Measurements from ENCODE around the gene EMILIN2.

DNA sequence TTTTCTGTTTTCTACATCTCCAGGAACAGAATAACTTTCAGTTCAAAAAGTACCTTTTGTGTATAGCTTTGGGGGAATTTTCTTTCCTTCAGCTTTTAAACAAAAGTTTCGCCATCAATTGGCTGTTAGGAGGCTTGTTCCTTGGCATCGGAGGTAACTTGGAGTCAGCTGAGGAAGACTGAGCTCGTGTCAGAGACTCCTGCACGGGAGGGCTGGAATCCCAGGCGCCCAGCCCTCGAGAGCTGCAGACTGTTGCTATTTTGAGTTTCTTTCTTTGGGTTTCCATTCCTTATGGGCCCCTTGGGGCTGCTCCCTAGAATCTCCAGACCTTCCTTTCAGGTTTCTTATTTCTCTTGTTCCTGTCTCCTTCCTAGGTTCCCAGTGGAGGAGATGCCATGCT lies 8.1 kb downstream of the EMILIN2 start:
- TF ChIP-seq, protein P1, sequence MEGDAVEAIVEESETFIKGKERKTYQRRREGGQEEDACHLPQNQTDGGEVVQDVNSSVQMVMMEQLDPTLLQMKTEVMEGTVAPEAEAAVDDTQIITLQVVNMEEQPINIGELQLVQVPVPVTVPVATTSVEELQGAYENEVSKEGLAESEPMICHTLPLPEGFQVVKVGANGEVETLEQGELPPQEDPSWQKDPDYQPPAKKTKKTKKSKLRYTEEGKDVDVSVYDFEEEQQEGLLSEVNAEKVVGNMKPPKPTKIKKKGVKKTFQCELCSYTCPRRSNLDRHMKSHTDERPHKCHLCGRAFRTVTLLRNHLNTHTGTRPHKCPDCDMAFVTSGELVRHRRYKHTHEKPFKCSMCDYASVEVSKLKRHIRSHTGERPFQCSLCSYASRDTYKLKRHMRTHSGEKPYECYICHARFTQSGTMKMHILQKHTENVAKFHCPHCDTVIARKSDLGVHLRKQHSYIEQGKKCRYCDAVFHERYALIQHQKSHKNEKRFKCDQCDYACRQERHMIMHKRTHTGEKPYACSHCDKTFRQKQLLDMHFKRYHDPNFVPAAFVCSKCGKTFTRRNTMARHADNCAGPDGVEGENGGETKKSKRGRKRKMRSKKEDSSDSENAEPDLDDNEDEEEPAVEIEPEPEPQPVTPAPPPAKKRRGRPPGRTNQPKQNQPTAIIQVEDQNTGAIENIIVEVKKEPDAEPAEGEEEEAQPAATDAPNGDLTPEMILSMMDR (IDR thresholded peaks at IDR 0.05), result no peak
- TF ChIP-seq ZFX (IDR thresholded peaks at IDR 0.05; ENCODE audit: borderline replicate concordance), result no peak

All from 22Rv1 (cell line).